ENCODE results near the gene HEG1.

- TF ChIP-seq, protein P1, sequence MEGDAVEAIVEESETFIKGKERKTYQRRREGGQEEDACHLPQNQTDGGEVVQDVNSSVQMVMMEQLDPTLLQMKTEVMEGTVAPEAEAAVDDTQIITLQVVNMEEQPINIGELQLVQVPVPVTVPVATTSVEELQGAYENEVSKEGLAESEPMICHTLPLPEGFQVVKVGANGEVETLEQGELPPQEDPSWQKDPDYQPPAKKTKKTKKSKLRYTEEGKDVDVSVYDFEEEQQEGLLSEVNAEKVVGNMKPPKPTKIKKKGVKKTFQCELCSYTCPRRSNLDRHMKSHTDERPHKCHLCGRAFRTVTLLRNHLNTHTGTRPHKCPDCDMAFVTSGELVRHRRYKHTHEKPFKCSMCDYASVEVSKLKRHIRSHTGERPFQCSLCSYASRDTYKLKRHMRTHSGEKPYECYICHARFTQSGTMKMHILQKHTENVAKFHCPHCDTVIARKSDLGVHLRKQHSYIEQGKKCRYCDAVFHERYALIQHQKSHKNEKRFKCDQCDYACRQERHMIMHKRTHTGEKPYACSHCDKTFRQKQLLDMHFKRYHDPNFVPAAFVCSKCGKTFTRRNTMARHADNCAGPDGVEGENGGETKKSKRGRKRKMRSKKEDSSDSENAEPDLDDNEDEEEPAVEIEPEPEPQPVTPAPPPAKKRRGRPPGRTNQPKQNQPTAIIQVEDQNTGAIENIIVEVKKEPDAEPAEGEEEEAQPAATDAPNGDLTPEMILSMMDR (conservative IDR thresholded peaks at IDR 0.05; ENCODE audit: low read depth, low read length), result peak; percentile 41
- TF ChIP-seq RFX5 (IDR thresholded peaks at IDR 0.05; ENCODE audit: low read depth, low read length) (no peak), MAZ (IDR thresholded peaks at IDR 0.05; ENCODE audit: borderline replicate concordance, low read depth, low read length) (no peak; the same call in 1 of the 2 replicates), NFE2L2 (IDR thresholded peaks at IDR 0.05; ENCODE audit: low read depth, low read length) (0 out of 2 replicates have a peak, but pooled peaks have one; percentile 8), CEBPB (IDR thresholded peaks at IDR 0.05; ENCODE audit: low read depth, low read length) (no peak), RCOR1 (IDR thresholded peaks at IDR 0.05; ENCODE audit: insufficient replicate concordance, low read length) (peak; percentile 80), MAFK (IDR thresholded peaks at IDR 0.05; ENCODE audit: low read depth, low read length) (peak; percentile 12; the same call in 1 of the 2 replicates), RAD21 (IDR thresholded peaks at IDR 0.05; ENCODE audit: low read length) (peak; percentile 27; the same call in 1 of the 2 replicates)
Measured at GRCh38 chr3:124986192-124987143, 69.3 kb downstream of the HEG1 start.
